ENCODE results near the gene UBE2D3.
"Not testable (repeated sequence)": the region's sequence is repeated elsewhere in the genome, so short reads cannot be mapped to it uniquely, and the experiment has no call there.

UBE2D3 gene

DNA sequence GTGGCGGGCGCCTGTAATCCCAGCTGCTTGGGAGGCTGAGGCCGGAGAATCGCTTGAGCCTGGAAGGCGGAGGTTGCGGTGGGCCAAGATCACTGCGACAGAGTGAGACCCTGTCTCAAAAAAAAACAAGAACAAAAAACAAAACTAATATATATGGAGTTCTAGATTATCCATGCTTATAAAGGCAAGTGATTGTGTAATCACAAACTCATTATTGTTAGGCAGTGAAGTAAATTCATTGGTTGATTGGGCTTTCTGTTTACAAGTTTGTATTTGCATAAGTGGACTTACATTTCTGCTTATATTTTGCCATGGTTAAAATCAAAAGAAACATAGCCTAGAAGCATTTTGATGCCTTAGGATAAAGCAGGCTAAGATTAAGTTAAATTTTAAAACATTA, 2.5 kb upstream of the UBE2D3 start:
- DNase-seq (ENCODE audit: low read depth in 2 of 2) = no peak

DNA sequence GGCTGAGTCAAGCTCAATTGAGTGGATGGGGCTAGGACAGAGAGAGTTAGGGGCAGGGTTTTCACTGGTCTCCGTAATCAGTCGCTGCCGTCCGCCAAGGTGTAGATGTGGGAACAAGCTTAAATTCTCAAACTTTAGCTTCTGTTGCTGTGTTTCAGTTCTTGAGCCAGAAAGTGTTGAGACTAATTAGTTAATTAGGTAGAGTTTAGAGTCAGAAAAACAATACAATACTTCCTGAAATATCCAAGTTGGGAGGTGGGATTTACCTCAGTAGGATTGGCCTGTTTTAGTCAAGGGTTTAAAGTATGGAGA, 1.1 kb upstream of the UBE2D3 start:
- DNase-seq (ENCODE audit: low read depth in 2 of 2) = no peak

DNA sequence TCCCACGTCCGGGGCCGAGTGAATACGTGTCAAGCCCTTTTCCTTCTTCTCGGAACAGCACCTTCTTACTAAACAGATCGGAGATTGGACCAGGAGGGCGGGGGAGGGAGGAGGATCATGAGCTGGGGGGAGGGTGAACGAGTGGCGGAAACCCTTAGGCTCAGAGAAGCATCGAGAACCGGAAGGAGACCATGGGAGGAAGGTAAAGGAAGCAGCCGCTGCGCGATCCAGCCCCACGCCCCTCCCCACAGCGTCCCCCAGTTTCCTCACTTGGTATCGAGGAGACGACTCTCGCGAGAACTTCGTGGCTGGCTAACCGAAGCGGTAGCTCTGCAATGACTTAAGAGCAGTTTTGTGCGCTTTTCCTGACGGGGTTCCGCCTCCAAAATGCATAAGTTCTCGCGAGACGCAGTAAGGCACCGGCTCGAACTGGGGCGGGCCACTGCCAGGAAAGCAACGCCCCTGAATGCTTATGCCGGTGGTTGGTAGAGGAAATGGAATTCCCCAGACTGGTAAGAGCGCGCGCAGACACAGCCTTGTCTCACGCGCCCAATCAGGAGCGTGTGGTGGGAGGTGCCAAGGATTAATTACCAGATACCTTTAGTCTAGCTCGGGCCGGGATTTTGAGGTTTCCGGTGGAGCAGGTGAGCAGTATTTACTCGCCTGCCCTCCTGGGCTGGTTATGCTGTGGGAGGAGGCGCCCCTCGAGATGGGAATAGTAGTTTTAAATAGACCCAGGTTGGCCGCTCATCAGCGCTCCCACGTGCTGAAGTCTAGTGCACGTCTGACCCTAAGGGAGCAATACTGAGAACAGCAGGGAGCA, 534 bp upstream of the UBE2D3 start:
- DNase-seq (ENCODE audit: low read depth in 2 of 2) = peak; percentile 95 to 97

DNA sequence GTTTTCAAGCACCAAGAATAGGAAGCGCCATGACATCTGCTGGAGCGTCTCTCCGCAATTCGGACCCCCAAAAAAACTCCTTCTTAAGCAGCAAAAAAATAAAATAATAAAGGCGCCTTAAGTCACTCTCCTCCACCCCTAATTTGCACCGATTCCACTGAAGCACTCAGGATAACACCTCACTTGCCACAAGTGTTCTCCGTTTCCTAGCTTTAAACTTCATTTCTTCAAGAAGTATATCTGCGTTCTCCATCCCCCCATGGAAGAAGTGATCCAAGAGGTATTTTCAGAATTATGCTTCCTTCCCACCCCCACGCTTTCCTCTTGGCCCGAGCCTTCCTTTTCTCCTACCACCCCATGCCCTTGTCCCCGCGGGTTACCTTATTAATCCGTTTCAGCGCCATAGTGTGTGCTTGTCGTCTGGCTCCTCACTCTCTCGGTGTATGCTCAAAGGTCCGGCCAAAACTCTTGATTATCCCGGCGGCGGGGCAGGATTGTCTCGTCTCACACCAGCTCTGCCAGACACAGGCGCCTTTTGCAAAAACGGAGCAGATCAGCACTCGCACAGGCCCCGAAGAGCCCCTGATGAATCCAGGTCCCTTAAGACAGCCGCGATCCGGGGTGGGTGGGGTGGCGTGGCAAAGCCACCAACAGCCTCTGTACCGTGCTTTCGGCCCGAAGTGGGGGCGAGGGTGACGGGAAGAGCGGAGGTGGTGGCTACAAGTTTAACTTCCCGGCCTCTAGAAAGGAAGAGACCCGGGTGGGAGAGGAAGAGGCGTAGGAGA, 1.1 kb downstream of the UBE2D3 start:
- DNase-seq (ENCODE audit: low read depth in 2 of 2) = peak in 1 of 2 donors; percentile 62

DNA sequence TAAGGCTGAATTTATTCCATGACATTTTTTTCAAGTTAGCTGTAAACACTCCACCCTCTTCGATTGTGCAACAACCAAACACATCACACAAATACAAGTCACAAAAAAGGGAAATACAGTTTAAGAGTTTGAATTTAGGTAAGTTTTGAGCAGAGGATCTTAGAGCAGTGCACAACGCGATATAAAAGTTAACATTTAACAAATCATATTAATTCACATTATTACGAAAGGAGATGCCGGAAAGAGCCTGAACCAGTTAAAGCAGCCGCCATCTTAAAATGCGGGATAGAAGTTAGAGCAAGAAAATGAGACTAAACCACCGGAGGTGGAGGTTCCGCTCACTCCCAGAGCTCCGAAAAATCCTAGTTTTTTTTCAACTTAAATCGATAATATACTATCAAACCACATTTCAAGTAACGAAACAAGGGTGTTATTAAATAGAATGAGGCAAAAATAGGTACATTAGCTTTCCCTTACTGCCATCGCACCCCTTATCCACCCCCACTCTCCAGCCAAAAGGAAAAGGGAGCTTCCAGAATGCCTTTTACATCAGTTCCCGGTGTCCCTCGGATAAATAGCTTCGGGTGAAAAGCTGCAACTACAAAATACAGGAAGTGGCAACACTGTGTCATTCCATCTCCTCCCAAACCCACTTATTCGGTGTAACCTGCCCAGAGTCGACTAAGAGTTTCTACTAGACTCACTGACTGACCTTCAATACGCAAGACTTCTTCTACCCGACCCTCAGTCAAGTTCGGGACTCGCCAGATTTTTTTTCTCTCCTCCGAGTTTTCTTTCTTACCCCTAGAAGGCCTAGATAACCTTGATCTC, 1.9 kb downstream of the UBE2D3 start:
- no peak for DNase-seq (ENCODE audit: low read depth in 2 of 2)

DNA sequence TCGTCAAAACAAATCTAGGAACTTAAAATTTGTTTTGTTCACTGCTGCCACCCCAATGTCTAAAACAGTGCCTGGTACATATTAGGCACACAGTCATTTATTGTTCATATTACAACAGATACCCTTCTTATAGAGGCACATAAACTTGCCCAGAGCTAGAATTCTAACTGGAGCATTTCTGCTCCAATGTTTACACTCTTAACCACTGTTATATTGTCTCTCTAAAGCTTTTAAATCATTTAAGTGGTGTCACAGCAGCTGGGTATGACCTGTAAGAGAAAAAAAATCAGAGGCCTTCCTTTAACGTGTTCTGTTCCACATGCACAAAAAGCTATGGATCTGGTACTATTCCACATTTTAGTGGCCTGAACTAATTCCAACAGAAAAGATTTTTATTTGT, 3.0 kb downstream of the UBE2D3 start:
- DNase-seq (ENCODE audit: low read depth in 2 of 2) = no peak

DNA sequence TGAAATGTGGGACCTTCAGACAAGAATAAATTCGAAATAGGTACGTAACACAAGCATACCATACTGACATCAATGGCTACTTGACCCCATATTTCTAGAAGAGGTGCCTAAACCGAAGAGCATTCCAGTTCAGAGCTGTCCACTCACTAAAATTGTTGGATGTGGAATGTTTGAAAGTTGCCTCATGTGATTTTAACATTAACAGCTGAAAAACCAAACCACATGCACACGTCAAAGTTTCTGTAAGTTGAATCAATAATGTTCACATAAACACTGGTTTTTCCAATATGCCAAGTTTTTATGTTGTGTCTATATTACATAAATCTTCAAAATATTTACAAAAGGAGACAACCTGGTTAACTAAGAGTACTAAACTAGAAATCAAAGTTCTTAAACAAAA, 3.5 kb downstream of the UBE2D3 start:
- no peak for DNase-seq (ENCODE audit: low read depth in 2 of 2)

DNA sequence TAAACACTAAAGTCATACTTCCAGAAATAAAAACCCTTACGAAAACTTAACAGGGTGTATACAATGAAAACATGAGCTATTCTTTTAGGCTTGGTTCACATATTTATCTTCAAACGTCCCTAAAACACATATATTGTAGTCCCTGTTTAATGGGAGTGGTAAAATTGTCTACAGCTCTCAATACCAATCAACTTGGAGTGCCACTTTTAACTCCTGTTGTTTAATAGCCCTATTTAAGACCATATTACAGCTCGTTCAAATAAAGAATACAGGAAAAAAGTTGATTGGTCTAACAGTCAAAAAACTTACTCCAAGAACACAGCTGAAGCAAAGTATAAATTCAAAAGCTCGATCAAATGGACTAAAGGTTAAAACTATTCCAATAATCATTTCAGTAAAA, 3.9 kb downstream of the UBE2D3 start:
- DNase-seq (ENCODE audit: low read depth in 2 of 2) = no peak

DNA sequence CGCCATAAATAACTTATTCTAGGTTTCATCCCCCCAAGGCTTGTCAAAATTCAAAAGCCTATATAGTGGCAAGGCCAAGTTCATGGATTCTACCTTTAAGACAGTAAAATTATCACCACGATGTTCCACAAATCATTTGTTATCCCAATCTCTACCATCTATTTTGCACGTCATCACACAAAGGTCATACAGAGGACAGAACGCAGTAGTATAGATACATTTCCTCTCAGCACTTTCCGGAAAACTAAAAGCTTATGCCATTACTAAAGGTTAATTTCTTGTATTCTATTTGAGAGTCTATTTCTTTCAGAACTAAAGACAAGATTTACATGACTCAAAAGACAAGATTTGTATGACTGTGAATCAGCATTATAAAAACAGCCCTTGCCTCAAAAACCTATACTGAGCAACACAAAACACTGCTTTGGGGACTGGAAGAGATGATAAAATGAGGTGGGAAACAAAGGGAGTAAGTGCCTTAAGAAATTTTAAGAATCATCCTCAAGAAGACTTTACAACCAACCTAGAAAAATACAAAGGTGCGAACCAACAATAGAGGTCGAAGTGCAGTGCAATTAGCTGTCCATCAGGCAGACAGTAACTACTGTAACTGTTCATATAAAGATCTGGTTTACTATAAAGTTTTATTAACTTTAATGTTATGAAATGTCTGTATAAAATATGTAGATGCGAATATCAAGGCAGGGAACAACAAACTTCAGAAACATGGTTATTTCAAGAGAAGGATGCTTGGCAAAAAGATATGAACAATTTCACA, 7.6 kb downstream of the UBE2D3 start:
- DNase-seq (ENCODE audit: low read depth in 2 of 2) = no peak

DNA sequence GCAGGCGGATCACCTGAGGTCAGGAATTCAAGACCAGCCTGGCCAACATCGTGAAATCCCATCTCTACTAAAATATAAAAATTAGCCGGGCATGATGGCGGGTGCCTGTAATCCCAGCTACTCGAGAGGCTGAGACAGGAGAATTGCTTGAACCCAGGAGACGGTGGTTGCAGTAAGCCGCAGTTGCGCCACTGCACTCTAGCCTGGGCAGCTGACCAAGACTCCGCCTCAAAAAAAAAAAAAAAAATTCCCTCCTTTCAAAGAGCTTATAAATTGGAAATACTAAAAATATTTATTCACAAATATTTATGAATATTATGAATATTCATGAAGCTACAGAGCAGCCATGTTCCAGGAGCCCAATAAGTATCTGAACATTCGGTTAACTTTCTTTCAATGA, 8.3 kb downstream of the UBE2D3 start:
- not testable (repeated sequence) for DNase-seq (ENCODE audit: low read depth in 2 of 2)

DNA sequence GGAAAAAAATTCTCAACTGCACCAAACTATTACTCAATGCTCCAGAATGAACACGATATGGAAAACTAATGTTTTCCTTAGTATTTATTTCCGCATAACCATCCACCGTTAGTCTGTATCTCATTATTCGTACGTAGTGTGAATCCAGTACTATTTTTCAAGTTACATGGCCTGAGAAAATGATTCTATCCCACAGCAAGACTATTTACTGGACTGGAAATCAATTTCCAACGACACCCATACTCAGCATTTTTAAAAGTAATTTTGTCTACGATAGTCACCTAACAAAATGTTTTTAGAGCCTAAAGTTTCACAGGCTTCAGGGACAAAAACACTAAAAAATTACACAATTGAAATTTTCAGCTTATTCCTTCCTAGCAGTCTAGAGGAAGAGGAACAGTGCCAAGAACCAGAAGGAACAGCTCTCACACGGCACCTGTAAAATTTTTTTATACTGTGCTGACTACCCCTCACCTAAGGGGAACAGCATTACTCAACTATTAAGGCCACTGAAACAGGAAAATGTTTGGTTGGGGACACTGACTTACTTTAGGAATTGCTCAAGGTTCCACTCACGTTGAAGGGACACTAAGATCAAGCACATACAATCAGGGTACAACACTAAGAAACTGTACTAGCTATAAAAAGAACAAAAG, 9.6 kb downstream of the UBE2D3 start:
- no peak for DNase-seq (ENCODE audit: low read depth in 2 of 2)

DNA sequence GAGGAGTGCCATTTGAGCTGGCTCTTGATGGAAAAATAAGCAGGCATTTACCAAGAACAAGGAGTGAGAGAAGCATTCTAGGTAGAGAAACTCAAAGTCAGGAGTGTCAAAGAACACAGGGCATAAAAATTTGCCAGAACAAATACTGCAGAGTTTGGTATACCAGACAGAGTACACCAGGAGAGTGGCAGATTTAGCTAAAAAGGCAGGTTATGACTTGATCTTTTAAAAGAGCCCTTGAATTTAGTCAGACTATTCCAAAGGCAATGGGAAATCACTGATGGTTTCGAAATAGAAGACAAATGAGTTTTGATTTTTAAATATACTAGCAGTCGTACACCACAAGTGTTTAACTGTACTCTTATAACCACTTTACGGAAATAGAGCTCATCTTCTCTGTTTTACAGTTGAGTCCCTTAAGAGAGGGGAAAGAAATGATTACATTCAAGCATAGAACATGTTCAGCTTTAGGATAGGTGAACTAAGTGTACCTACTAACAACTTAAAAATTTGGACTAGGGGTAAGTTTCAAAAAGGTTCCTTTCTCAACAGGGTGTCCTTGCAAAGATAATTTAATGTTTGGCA, 10.2 kb downstream of the UBE2D3 start:
- DNase-seq (ENCODE audit: low read depth in 2 of 2) = no peak

DNA sequence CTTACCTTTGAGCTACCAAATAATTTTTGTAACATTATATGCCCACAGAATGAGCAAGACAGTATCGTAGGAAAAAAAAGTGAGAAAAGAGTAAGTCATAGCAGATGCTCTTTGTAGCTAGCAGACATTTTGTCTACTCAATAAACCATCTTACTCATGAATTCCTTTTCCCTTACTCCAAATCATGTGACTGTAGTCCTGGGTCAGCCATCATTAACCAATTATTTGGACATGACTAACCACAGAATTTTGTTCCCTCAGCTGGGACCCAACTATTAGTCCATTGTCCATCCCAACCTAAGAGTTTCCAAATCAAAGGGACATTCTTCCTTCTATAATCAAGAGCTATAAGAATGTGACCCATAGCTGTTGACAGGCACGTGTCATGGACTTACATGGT, 11.4 kb downstream of the UBE2D3 start:
- DNase-seq (ENCODE audit: low read depth in 2 of 2) = no peak

DNA sequence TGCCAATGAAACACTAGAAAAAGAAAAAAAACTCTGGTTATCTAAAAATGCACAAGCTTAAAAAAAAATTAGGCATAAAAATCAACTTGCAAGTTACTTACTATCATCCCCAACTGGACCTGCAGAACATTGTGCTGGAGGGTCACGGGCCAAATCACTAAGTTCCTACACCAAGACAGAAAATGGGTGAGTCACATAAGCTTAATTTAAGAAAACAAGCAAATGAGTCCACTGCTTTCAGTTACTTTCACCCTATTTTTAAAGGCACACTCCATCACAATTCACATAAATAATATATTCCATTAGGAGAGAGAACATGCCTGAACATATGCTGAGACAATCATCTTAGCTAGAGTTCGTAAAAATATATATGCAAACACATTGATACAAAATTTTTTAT, 17.7 kb downstream of the UBE2D3 start:
- no peak for DNase-seq (ENCODE audit: low read depth in 2 of 2)

DNA sequence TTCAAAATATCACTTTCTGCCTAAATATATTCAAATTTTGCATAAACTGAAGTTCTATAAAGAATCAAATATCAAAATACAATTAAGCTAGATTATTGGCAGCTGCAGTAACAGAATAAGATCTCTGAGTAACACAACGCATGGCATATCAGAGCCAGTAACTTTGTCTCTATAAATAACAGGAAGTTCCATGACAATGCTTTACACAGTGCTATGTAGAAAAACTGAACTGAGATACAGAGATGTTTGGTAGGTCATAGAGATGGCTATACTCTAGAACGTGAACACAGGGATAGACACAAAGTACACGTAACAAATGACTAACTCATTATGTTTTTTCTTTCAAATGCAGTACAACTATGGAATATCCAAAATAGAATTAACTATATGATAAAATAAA, 18.2 kb downstream of the UBE2D3 start:
- no peak for DNase-seq (ENCODE audit: low read depth in 2 of 2)

DNA sequence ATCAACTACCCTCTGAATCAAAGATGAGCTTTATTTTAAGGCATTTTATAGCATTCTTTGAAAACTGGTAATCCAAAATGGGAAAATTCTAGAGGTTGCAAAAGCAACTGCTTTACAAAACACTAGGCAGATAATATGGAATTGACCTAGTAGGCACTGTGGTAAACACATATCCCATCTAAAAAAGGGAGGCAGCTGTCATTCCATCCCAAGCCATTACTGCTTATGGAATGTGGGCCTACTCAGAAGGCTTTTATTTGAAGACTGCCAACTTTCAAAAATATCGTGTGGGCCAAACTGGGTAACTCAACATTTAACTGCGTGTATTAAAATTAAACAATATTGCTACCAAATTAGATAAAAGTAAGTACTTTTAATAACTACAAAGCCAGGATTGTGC, 19.3 kb downstream of the UBE2D3 start:
- no peak for DNase-seq (ENCODE audit: low read depth in 2 of 2)

DNA sequence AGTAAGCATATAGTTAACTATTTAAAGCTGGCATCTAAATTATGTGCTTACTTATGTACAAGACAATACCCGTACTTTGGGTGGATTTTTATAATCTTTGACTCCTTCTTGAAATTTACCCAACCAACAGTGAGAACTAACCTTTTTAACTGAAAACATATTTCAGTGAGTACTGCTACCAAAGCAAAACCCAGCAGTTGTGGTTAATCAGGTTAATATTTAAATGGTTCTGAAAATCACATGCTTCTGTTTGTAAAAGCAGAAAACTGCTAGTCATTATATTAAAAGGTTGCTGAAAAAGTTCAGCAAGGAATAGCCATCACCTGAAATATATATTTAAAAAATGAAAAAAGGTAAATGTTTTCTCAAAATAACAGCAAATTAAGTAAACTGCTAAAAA, 20.0 kb downstream of the UBE2D3 start:
- no peak for DNase-seq (ENCODE audit: low read depth in 2 of 2)

DNA sequence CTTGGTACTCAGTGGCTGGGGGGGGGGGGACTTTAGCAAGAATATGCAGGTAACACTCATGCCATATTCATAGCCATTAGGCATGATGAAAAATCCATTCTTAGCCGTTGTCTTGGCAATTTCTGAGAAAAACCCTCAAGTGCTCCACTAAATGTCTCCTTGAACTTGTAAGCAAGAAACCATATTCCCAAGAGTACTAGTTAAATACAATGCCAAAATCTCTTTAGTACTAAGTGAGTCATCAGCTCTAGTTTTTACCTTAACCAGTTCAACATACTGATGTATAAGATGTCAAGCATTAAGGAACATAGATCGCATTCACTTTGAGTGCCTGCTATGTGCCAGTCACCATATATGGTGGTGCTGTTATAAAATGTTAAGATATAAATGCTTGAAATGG, 27.5 kb downstream of the UBE2D3 start:
- no peak for DNase-seq (ENCODE audit: low read depth in 2 of 2)

DNA sequence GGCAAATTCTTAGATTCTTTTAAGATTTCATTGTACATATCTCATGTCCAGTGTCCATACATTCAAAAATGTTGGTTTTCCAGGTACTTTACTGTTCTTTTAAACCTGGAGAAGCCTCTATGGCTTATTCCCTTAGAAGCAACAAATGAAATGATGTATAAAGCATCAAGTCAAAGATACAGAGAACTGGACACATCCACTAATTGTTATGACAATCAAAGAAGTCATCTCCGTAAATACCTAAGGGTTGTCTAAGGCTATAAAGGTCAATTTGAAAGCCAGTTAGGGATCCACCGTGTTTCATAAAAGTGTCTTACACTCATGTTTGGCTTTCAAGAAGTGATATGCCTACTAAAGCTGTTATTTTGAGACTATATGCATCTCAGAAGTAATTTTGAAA, 32.4 kb downstream of the UBE2D3 start:
- DNase-seq (ENCODE audit: low read depth in 2 of 2) = no peak

DNA sequence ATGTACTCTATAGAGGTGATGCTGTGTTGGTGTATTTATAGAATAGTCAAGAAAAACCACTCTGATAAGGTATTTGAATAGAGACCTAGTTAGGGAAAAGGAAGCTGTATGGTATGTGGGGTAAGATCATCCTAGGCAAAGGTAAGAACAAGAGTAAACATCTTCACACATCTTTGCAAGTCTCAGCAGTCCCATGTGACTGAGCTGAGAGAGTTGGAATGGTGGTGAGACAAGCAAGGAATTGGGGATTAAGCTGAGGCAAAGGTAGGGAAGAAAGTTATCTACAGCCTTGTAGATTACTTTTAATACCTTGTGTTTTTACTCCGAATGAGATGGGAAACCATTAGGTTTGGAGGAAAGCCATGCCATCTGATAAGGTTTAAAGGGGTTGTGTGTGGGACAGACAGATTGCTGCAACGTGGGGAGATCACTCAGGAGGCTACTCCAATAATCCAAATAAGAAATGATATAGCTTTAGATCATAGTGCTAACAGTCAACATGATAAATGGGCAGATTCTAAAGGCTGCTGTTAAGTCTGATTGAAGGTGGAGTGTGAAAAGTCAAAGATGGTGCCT, 34.9 kb downstream of the UBE2D3 start:
- no peak for DNase-seq (ENCODE audit: low read depth in 2 of 2)

Data from stimulated activated CD8-positive, alpha-beta memory T cell treated with anti-CD3 and anti-CD28 coated beads, Interleukin-2, amount 100 ng/mL, for 48 hours (primary cell).